ENCODE measurements around the gene AMY1C. TPM values are rescaled to one million over a fixed set of nuclear protein-coding genes. Genes with fewer than 3 reads are reported as not detected.

The AMY1C gene
- total and polyA plus RNA-seq, 2 of the 8 experiments (the other 6 are each of a cell fraction or from before 2014, with no cell fraction given) = not detected

DNA sequence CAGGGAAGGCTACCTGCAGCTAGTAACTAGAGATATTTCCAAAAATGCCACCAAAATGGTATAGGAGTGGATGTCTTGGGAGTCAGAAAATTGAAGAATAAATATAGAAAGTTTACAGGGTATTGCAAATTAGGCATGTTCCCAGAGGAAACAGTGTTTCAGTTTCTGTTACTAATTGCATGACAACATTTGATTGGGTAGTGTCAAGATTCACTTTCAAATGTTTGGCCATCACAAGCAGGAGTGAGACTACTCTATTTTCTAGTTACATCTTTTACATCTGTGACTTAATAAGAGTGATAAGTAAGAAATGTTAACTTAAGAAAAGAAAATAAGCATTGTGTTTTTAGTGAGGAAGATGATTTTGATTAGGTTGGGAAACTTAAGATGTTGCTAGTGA, 30.2 kb downstream of the AMY1C start:
- TF ChIP-seq MAFK (IDR thresholded peaks at IDR 0.05; ENCODE audit: low read depth, low read length) (no peak), BRCA1 (IDR thresholded peaks at IDR 0.05; ENCODE audit: low read depth, low read length) (no peak), SAP30 (IDR thresholded peaks at IDR 0.05; ENCODE audit: insufficient read depth, insufficient replicate concordance, low read length) (no peak), EZH2 (IDR thresholded peaks at IDR 0.05; ENCODE audit: low read depth, low read length, severe bottlenecking) (no peak)
- Histone ChIP-seq H3K14ac (ENCODE audit: insufficient read length) (no peak overlapping the region), H2BK15ac (ENCODE audit: low read length) (no peak overlapping the region), H4K5ac (ENCODE audit: insufficient read length, low read depth, low read length) (no peak overlapping the region), H3K36me3 (ENCODE audit: control insufficient read depth in 2 of 4, insufficient read depth in 4 of 4, low read length in 3 of 4) (no peaks in the 10 kb centered on the region), H4K8ac (ENCODE audit: extremely low read depth, insufficient read depth, low read length) (no peak overlapping the region), H3K79me1 (ENCODE audit: low read depth, low read length) (no peaks in the 10 kb centered on the region), H3K4ac (replicated peaks; ENCODE audit: insufficient read length, low read depth, low read length) (no peak overlapping the region), H2BK5ac (ENCODE audit: low read depth, low read length) (no peak overlapping the region), H3K23me2 (ENCODE audit: low read depth, low read length) (no peaks in the 10 kb centered on the region), H3K56ac (replicated peaks; ENCODE audit: insufficient read length, low read depth, low read length) (no peak overlapping the region), H3K27me3 (replicated peaks in 1 of 4; ENCODE audit: control insufficient read depth in 3 of 4, extremely low read depth in 1 of 4, insufficient read depth in 3 of 4, low read length in 3 of 4) (no peaks in the 10 kb centered on the region), H3K4me2 (ENCODE audit: insufficient read depth in 1 of 2, low read depth in 2 of 2, low read length in 2 of 2) (no peak overlapping the region), H2AFZ (ENCODE audit: low read length) (no peak overlapping the region), H3K79me2 (ENCODE audit: control insufficient read depth in 1 of 2, insufficient read depth in 2 of 2, low read length in 2 of 2) (no peaks in the 10 kb centered on the region), H2AK5ac (ENCODE audit: low read depth, low read length) (no peak overlapping the region), H2BK12ac (ENCODE audit: low read depth, low read length) (no peak overlapping the region), H4K91ac (replicated peaks; ENCODE audit: insufficient read length, low read length) (no peak overlapping the region), H3K4me1 (replicated peaks in 1 of 4; ENCODE audit: control insufficient read depth in 3 of 4, insufficient read depth in 4 of 4, low read length in 3 of 4) (no peaks in the 10 kb centered on the region), H3K18ac (ENCODE audit: extremely low read depth, low read length) (no peak overlapping the region), H3K9me3 (ENCODE audit: insufficient read depth in 2 of 2, low read depth in 1 of 2, low read length in 1 of 2) (no peaks in the 10 kb centered on the region), H3K23ac (ENCODE audit: insufficient read length) (no peak overlapping the region), H3K4me3 (ENCODE audit: extremely low read depth in 1 of 4, insufficient read depth in 2 of 4, low read depth in 3 of 4, low read length in 4 of 4) (no peak overlapping the region), H2BK20ac (ENCODE audit: low read length) (no peak overlapping the region), H3K27ac (ENCODE audit: low read depth, low read length) (no peak overlapping the region), H2BK120ac (replicated peaks; ENCODE audit: low read depth, low read length) (no peak overlapping the region), H3K9ac (replicated peaks in 1 of 4; ENCODE audit: extremely low read depth in 1 of 4, low read depth in 3 of 4, low read length in 3 of 4) (no peak overlapping the region), H4K20me1 (replicated peaks in 1 of 2; ENCODE audit: control insufficient read depth in 1 of 2, insufficient read depth in 2 of 2, low read length in 2 of 2) (no peaks in the 10 kb centered on the region)
- ChIA-PET POLR2A (ENCODE audit: partially characterized antibody) (no interaction called here), CTCF (ENCODE audit: partially characterized antibody) (no interaction called here)
- FAIRE-seq (no peak), DNase-seq (ENCODE audit: low read depth in 1 of 2, low spot score in 2 of 2) (no peak)

Measured in H1 (cell line).